ENCODE measurements around the gene TRIM7. TPM values are rescaled to one million over a fixed set of nuclear protein-coding genes. Genes with fewer than 3 reads are reported as not detected.
"Not testable (repeated sequence)": the region's sequence is repeated elsewhere in the genome, so short reads cannot be mapped to it uniquely, and the experiment has no call there.

The TRIM7 gene
- total RNA-seq, 1 donor from 2014 or later: not detected

- DNase-seq (ENCODE audit: low spot score): no peak
- TF ChIP-seq CTCF (IDR thresholded peaks at IDR 0.05; ENCODE audit: unreplicated experiment): no peak
- no peak overlapping the region for H3K27ac Mint-ChIP-seq (ENCODE audit: unreplicated experiment)
- peaks cover 28% of the 10 kb centered on the region for H3K27me3 Mint-ChIP-seq (ENCODE audit: unreplicated experiment)
- H3K4me3 Mint-ChIP-seq (ENCODE audit: unreplicated experiment): no peak overlapping the region
- H3K4me1 Mint-ChIP-seq (ENCODE audit: unreplicated experiment): peaks cover 30% of the 10 kb centered on the region
- H3K36me3 Mint-ChIP-seq (ENCODE audit: low read depth, unreplicated experiment): peaks cover 4% of the 10 kb centered on the region
- no peaks in the 10 kb centered on the region for H3K9me3 Mint-ChIP-seq (ENCODE audit: unreplicated experiment)
Observed at GRCh38 chr5:181171782-181172181, 33.2 kb downstream of the TRIM7 start.

- Mint-ChIP-seq H3K27me3 (ENCODE audit: unreplicated experiment) (peaks cover 28% of the 10 kb centered on the region), H3K4me1 (ENCODE audit: unreplicated experiment) (peaks cover 30% of the 10 kb centered on the region), H3K36me3 (ENCODE audit: low read depth, unreplicated experiment) (peaks cover 4% of the 10 kb centered on the region), H3K27ac (ENCODE audit: unreplicated experiment) (no peak overlapping the region), H3K9me3 (ENCODE audit: unreplicated experiment) (no peaks in the 10 kb centered on the region), H3K4me3 (ENCODE audit: unreplicated experiment) (peak overlapping the region; percentile 33)
- no peak for DNase-seq (ENCODE audit: low spot score)
- TF ChIP-seq CTCF (IDR thresholded peaks at IDR 0.05; ENCODE audit: unreplicated experiment): no peak
Observed at GRCh38 chr5:181170996-181171395, 34.0 kb downstream of the TRIM7 start.

GRCh38 chr5:181170237-181170825 lies 34.7 kb downstream of the TRIM7 start:
- no peaks in the 10 kb centered on the region for H3K9me3 Mint-ChIP-seq (ENCODE audit: unreplicated experiment)
- peak overlapping the region; percentile 33 for H3K4me3 Mint-ChIP-seq (ENCODE audit: unreplicated experiment)
- peaks cover 30% of the 10 kb centered on the region for H3K4me1 Mint-ChIP-seq (ENCODE audit: unreplicated experiment)
- no peak for DNase-seq (ENCODE audit: low spot score)
- H3K27ac Mint-ChIP-seq (ENCODE audit: unreplicated experiment): no peak overlapping the region
- no peak for TF ChIP-seq CTCF (IDR thresholded peaks at IDR 0.05; ENCODE audit: unreplicated experiment)
- peaks cover 28% of the 10 kb centered on the region for H3K27me3 Mint-ChIP-seq (ENCODE audit: unreplicated experiment)
- peaks cover 4% of the 10 kb centered on the region for H3K36me3 Mint-ChIP-seq (ENCODE audit: low read depth, unreplicated experiment)

GRCh38 chr5:181169459-181170236 lies 35.3 kb downstream of the TRIM7 start:
- H3K36me3 Mint-ChIP-seq (ENCODE audit: low read depth, unreplicated experiment); H3K9me3 Mint-ChIP-seq (ENCODE audit: unreplicated experiment); H3K27ac Mint-ChIP-seq (ENCODE audit: unreplicated experiment): not testable (repeated sequence)
- Mint-ChIP-seq H3K27me3 (ENCODE audit: unreplicated experiment) (peaks cover 28% of the 10 kb centered on the region), H3K4me1 (ENCODE audit: unreplicated experiment) (peaks cover 30% of the 10 kb centered on the region), H3K4me3 (ENCODE audit: unreplicated experiment) (peak overlapping the region; percentile 33)
- DNase-seq (ENCODE audit: low spot score): peak; percentile 79

- TF ChIP-seq CTCF (IDR thresholded peaks at IDR 0.05; ENCODE audit: unreplicated experiment): no peak
- H3K27me3 Mint-ChIP-seq (ENCODE audit: unreplicated experiment): peaks cover 30% of the 10 kb centered on the region
- no peaks in the 10 kb centered on the region for H3K9me3 Mint-ChIP-seq (ENCODE audit: unreplicated experiment)
- DNase-seq (ENCODE audit: low spot score): no peak
- H3K4me1 Mint-ChIP-seq (ENCODE audit: unreplicated experiment): peaks cover 32% of the 10 kb centered on the region
- H3K4me3 Mint-ChIP-seq (ENCODE audit: unreplicated experiment): peak overlapping the region; percentile 39
- H3K36me3 Mint-ChIP-seq (ENCODE audit: low read depth, unreplicated experiment): peaks cover 4% of the 10 kb centered on the region
- peak overlapping the region; percentile 49 for H3K27ac Mint-ChIP-seq (ENCODE audit: unreplicated experiment)
Observed at GRCh38 chr5:181168595-181169118, 36.3 kb downstream of the TRIM7 start.

Data from endothelial cell (in vitro differentiated cells).